Mammary epithelial cell (primary cell): ENCODE measurements around the gene RTN4IP1.

ENCODE experiments used
- EZH2 ChIP-seq: IDR thresholded peaks from 2 replicates; pipeline ENCODE4 v1.6.1; 2012; ENCODE audit warnings: low read length, inconsistent platforms, borderline replicate concordance
- TF ChIP-seq, protein P1 (sequence below), 2 donors: IDR thresholded peaks in 1 of 2; conservative IDR thresholded peaks in 1 of 2; 2 replicates each; pipeline ENCODE4 v1.5.1; 2011 to 2012; ENCODE audit warnings: inconsistent platforms in 2 of 2, low read length in 2 of 2, mild to moderate bottlenecking in 2 of 2, control low read depth in 1 of 2, low read depth in 1 of 2; ENCODE audit not compliant: insufficient read depth in 1 of 2; ENCODE audit errors: extremely low read depth in 1 of 2

DNA sequence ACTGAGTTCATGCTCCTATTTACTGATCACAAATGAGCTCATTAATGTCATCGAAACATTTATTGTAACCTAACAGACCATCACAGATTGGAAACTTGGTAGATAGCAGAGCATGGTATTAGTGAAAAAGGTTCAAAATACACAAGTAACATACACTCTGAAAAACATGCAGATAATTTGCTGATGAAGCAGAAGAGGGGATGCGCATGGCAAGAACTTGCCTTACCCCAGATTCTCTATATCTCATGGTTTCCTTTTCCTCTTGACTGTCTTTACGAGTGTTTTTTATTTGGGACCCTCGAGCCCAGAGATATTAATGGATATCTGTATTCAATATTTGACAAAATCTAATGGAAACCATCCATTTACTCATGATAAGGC is 37.7 kb upstream of the RTN4IP1 start:
- TF ChIP-seq, protein P1, sequence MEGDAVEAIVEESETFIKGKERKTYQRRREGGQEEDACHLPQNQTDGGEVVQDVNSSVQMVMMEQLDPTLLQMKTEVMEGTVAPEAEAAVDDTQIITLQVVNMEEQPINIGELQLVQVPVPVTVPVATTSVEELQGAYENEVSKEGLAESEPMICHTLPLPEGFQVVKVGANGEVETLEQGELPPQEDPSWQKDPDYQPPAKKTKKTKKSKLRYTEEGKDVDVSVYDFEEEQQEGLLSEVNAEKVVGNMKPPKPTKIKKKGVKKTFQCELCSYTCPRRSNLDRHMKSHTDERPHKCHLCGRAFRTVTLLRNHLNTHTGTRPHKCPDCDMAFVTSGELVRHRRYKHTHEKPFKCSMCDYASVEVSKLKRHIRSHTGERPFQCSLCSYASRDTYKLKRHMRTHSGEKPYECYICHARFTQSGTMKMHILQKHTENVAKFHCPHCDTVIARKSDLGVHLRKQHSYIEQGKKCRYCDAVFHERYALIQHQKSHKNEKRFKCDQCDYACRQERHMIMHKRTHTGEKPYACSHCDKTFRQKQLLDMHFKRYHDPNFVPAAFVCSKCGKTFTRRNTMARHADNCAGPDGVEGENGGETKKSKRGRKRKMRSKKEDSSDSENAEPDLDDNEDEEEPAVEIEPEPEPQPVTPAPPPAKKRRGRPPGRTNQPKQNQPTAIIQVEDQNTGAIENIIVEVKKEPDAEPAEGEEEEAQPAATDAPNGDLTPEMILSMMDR (conservative IDR thresholded peaks at IDR 0.05 in 1 of 2, IDR thresholded peaks at IDR 0.05 in 1 of 2; ENCODE audit: extremely low read depth in 1 of 2, insufficient read depth in 1 of 2, low read depth in 1 of 2, low read length in 2 of 2): no peak
- no peak for TF ChIP-seq EZH2
